Measurements from ENCODE around the gene CCDC106.
A peak's percentile ranks its signal among the peaks of the same experiment; 100 is the strongest.

Gene CCDC106

GRCh38 chr19:55605207-55605636 is 42.8 kb upstream of the CCDC106 start:
- no peak overlapping the region for H2AFZ ChIP-seq (ENCODE audit: low read length)

GRCh38 chr19:55605637-55606470 is 42.2 kb upstream of the CCDC106 start, which contains the start of gene ZNF865:
Gene ZNF865 (plus strand): TSS chr19:55605647. CDS start chr19:55613619, 7,972 bp downstream.
- H3K27ac ChIP-seq (ENCODE audit: low read depth, low read length, poor library complexity, severe bottlenecking) = peak within 1 kb of the TSS; percentile 93
- peak within 1 kb of the TSS; percentile 96 for H3K9ac ChIP-seq (ENCODE audit: low read length)
- peak within 1 kb of the TSS; percentile 85 for H3K4me3 ChIP-seq (ENCODE audit: low read depth, low read length, poor library complexity, severe bottlenecking)
- no peaks in the 10 kb centered on the region for H3K79me2 ChIP-seq (ENCODE audit: insufficient read depth, low read length)
- H3K36me3 ChIP-seq (ENCODE audit: insufficient read depth, low read length) = peaks cover 19% of the 10 kb centered on the region
- H3K27me3 ChIP-seq (ENCODE audit: insufficient read depth, low read length) = no peaks in the 10 kb centered on the region
- H3K9me3 ChIP-seq (ENCODE audit: low read length) = no peaks in the 10 kb centered on the region
- no peaks in the 10 kb centered on the region; the same call in 1 of the 2 replicates for H3F3A ChIP-seq (ENCODE audit: insufficient read depth, low read length)
- peaks cover 20% of the 10 kb centered on the region for H3K4me1 ChIP-seq (ENCODE audit: insufficient read depth, low read length, severe bottlenecking)
- TF ChIP-seq CTCF (IDR thresholded peaks at IDR 0.05; ENCODE audit: low read length) = peak; percentile 78
- no peak for TF ChIP-seq EZH2 (IDR thresholded peaks at IDR 0.05; ENCODE audit: borderline replicate concordance, low read length)
- H4K20me1 ChIP-seq (ENCODE audit: insufficient read depth, low read length) = no peaks in the 10 kb centered on the region
- no peak within 1 kb of the TSS for H2AFZ ChIP-seq (ENCODE audit: low read length)
- peak within 1 kb of the TSS; percentile 92 for H3K4me2 ChIP-seq (ENCODE audit: low read length)
- H3K9me2 ChIP-seq (ENCODE audit: low read depth, low read length) = no peaks in the 10 kb centered on the region

More at GRCh38 chr19:55605207-55605636, 42.8 kb upstream of the CCDC106 start:
- Histone ChIP-seq H3K27me3 (ENCODE audit: insufficient read depth, low read length) (no peaks in the 10 kb centered on the region), H3K9ac (ENCODE audit: low read length) (peak overlapping the region; percentile 96; the same call in 1 of the 2 replicates), H3K9me2 (ENCODE audit: low read depth, low read length) (no peaks in the 10 kb centered on the region), H3K4me1 (ENCODE audit: insufficient read depth, low read length, severe bottlenecking) (peaks cover 24% of the 10 kb centered on the region), H3K79me2 (ENCODE audit: insufficient read depth, low read length) (no peaks in the 10 kb centered on the region), H3F3A (ENCODE audit: insufficient read depth, low read length) (no peaks in the 10 kb centered on the region; the same call in 1 of the 2 replicates), H3K27ac (ENCODE audit: low read depth, low read length, poor library complexity, severe bottlenecking) (peak overlapping the region; percentile 93), H4K20me1 (ENCODE audit: insufficient read depth, low read length) (no peaks in the 10 kb centered on the region), H3K36me3 (ENCODE audit: insufficient read depth, low read length) (peaks cover 18% of the 10 kb centered on the region), H3K4me3 (ENCODE audit: low read depth, low read length, poor library complexity, severe bottlenecking) (peak overlapping the region; percentile 85), H3K4me2 (ENCODE audit: low read length) (peak overlapping the region; percentile 92), H3K9me3 (ENCODE audit: low read length) (no peaks in the 10 kb centered on the region)
- no peak for TF ChIP-seq CTCF (IDR thresholded peaks at IDR 0.05; ENCODE audit: low read length)
- no peak for TF ChIP-seq EZH2 (IDR thresholded peaks at IDR 0.05; ENCODE audit: borderline replicate concordance, low read length)

GRCh38 chr19:55606471-55606787 is 41.6 kb upstream of the CCDC106 start:
- no peaks in the 10 kb centered on the region; the same call in 1 of the 2 replicates for H3F3A ChIP-seq (ENCODE audit: insufficient read depth, low read length)
- H3K4me3 ChIP-seq (ENCODE audit: low read depth, low read length, poor library complexity, severe bottlenecking) = peak overlapping the region; percentile 85
- H3K9me3 ChIP-seq (ENCODE audit: low read length) = no peaks in the 10 kb centered on the region
- H3K27ac ChIP-seq (ENCODE audit: low read depth, low read length, poor library complexity, severe bottlenecking) = peak overlapping the region; percentile 48
- no peaks in the 10 kb centered on the region for H3K27me3 ChIP-seq (ENCODE audit: insufficient read depth, low read length)
- H3K9ac ChIP-seq (ENCODE audit: low read length) = peak overlapping the region; percentile 96
- H3K9me2 ChIP-seq (ENCODE audit: low read depth, low read length) = no peaks in the 10 kb centered on the region
- no peaks in the 10 kb centered on the region for H3K79me2 ChIP-seq (ENCODE audit: insufficient read depth, low read length)
- TF ChIP-seq CTCF (IDR thresholded peaks at IDR 0.05; ENCODE audit: low read length) (no peak), EZH2 (IDR thresholded peaks at IDR 0.05; ENCODE audit: borderline replicate concordance, low read length) (no peak)
- H2AFZ ChIP-seq (ENCODE audit: low read length) = no peak overlapping the region
- H4K20me1 ChIP-seq (ENCODE audit: insufficient read depth, low read length) = no peaks in the 10 kb centered on the region
- H3K4me1 ChIP-seq (ENCODE audit: insufficient read depth, low read length, severe bottlenecking) = peaks cover 14% of the 10 kb centered on the region
- H3K36me3 ChIP-seq (ENCODE audit: insufficient read depth, low read length) = peaks cover 19% of the 10 kb centered on the region
- peak overlapping the region; percentile 89 for H3K4me2 ChIP-seq (ENCODE audit: low read length)
